DMS79 treated with DMSO at 0.1 percent for 48 hours (cell line): Measurements from ENCODE around the gene DSC1.

Experiments
- DNase-seq: peaks from one replicate; lab custom pipeline; 2025; lab: John Stamatoyannopoulos, UW

Gene DSC1

GRCh38 chr18:31103423-31103822 is 59.2 kb downstream of the DSC1 start:
- DNase-seq, result no peak

DNA sequence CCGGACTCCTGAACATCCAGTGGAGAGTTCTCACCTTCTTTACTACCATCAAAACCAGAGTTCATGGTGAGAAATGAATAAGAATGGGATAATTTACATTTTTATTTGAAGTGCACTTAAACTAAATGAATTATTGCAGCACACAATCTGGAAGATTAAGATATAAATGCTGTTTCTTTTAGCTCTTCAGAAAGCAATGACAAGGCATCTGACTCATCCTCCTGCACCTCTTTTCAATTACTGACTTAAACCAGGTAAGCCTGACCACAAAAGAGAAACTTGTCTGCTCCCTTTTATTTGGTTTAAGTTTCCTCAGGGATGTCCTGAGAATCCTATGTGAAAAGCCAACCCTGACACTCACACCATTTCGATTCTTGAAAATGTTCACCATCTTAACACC is 59.7 kb downstream of the DSC1 start:
- DNase-seq, result no peak

GRCh38 chr18:31102025-31102684 is 60.5 kb downstream of the DSC1 start, which contains the start of gene DSC2:
DSC2 (minus strand) TSS chr18:31102421; CDS start chr18:31101971, 450 bp downstream.
- peak; percentile 41 for DNase-seq

GRCh38 chr18:31101183-31102024 is 61.3 kb downstream of the DSC1 start:
- peak; percentile 36 for DNase-seq

- DNase-seq, result peak; percentile 10
Measured at GRCh38 chr18:31100436-31101182, 62.0 kb downstream of the DSC1 start.

GRCh38 chr18:31099450-31100230 is 63.0 kb downstream of the DSC1 start:
- peak; percentile 7 for DNase-seq

DNA sequence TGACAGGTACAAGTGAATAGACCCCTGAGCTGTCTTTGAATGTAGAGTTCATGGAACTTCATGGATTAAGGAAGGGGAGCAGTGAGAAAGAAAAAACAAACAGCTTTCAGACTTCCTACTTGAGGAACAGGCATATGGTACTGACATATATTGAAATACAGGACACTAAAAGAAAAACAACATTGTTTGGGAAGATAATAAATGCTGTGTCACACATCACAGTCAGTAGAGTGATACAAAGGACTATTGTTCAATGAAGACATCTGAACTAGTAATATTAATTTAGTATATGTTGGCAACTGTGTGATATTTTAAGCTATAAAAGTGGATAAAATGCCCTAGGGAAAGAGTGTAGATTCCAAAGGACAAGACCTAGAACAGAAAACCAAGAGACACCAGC is 63.8 kb downstream of the DSC1 start:
- DNase-seq, result no peak

DNA sequence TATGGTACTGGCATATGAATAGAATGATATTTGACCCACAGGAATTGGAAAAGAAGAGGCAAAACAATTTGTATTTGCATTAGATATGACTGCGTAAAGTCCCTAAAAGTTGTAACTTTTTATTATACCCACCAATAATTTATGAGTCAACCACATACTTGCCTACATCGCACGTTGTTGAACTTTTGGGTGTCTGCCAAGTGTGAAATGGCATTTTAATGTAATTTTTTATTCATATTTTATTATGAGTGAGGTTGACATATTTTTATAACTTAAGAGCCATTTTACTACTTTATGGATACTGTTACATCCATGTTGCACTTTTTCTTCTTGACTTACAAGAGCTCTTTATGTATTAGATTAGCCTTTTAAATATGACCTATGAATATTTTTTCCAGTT is 65.0 kb downstream of the DSC1 start:
- no peak for DNase-seq

- DNase-seq, result no peak
Measured at GRCh38 chr18:31093880-31094279, 68.8 kb downstream of the DSC1 start.

DNA sequence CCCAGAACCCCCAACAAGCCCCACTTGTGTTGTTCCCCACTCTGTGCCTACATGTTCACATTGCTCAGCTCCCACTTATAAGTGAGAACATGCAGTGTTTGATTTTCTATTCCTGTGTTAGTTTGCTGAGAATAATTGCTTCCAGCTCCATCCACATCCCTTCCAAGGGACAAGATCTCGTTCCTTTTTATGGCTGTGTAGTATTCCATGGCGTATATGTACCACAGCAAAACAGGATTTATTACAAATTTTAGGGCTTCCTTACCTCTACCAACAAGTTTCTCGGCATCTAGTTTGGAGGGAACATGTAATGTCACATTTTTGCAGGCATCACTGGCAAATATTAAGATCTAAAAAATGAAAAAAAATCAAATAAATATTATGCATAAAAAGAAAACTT is 69.4 kb downstream of the DSC1 start:
- no peak for DNase-seq

GRCh38 chr18:31091350-31091749 is 71.3 kb downstream of the DSC1 start:
- no peak for DNase-seq

- no peak for DNase-seq
Measured at GRCh38 chr18:31088532-31088931, 74.1 kb downstream of the DSC1 start.

- DNase-seq, result no peak
Measured at GRCh38 chr18:31079973-31080372, 82.7 kb downstream of the DSC1 start.
